Ramos (cell line): ENCODE results near the gene ZNF311.
"Not testable (repeated sequence)": the region's sequence is repeated elsewhere in the genome, so short reads cannot be mapped to it uniquely, and the experiment has no call there.

Experiments used
- in situ Hi-C: fragments of 300-500 bp; cut with MboI; formaldehyde crosslinking; loops from one replicate; pipeline ENCODE4 v1.14.3; 2022; ENCODE audit warnings: low sequenced_read_pairs; ENCODE audit not compliant: unreplicated experiment

ZNF311 gene

GRCh38 chr6:28958561-28959243, 46.4 kb downstream of the ZNF311 start:
- in situ Hi-C loops = not testable (repeated sequence)

GRCh38 chr6:28957795-28958314, 47.3 kb downstream of the ZNF311 start:
- in situ Hi-C loops = not testable (repeated sequence)

- in situ Hi-C loops = no loop called here
Observed at GRCh38 chr6:28956331-28956730, 48.8 kb downstream of the ZNF311 start.

- in situ Hi-C loops = no loop called here
Observed at GRCh38 chr6:28953585-28954258, 51.4 kb downstream of the ZNF311 start.

GRCh38 chr6:28953039-28953584, 52.0 kb downstream of the ZNF311 start:
- in situ Hi-C loops = no loop called here

GRCh38 chr6:28949656-28950195, 55.4 kb downstream of the ZNF311 start:
- in situ Hi-C loops = loop anchor here (5.0 to 10.0 kb wide), 2 partner anchors 33 to 105 kb away; no protein-coding TSS in a partner anchor

- in situ Hi-C loops = loop anchor here (5.0 to 10.0 kb wide), 2 partner anchors 33 to 104 kb away; no protein-coding TSS in a partner anchor
Observed at GRCh38 chr6:28948782-28949486, 56.2 kb downstream of the ZNF311 start.

- in situ Hi-C loops = loop anchor here (5.0 to 10.0 kb wide), 2 partner anchors 34 to 103 kb away; no protein-coding TSS in a partner anchor
Observed at GRCh38 chr6:28947831-28948270, 57.3 kb downstream of the ZNF311 start.

- in situ Hi-C loops = loop anchor here (5.0 to 10.0 kb wide), 2 partner anchors 35 to 102 kb away; no protein-coding TSS in a partner anchor
Observed at GRCh38 chr6:28947067-28947765, 57.9 kb downstream of the ZNF311 start.

- in situ Hi-C loops = loop anchor here (5.0 to 10.0 kb wide), 2 partner anchors 37 to 101 kb away; no protein-coding TSS in a partner anchor
Observed at GRCh38 chr6:28945349-28945748, 59.8 kb downstream of the ZNF311 start.
